Measurements from ENCODE around the gene HOXA5.

- TF ChIP-seq POLR2A (IDR thresholded peaks at IDR 0.05) (no peak), CTCF (IDR thresholded peaks at IDR 0.05) (peak in 3 of 6 experiments; percentile 17 to 38 (median 28))
These were observed 13.5 kb downstream of the HOXA5 start for GRCh38 chr7:27129729-27130539.
